Measurements from ENCODE around the gene CDH26. TPM values are rescaled to one million over a fixed set of nuclear protein-coding genes. Genes with fewer than 3 reads are reported as not detected.

The CDH26 gene
- polyA plus RNA-seq, 3 donors, result 1.3 to 3.0 (median 2.0) TPM

GRCh38 chr20:60026010-60026409, 67.8 kb downstream of the CDH26 start:
- H3K27ac Mint-ChIP-seq, result peak overlapping the region in 2 of 7 donors; percentile 27 to 70

DNA sequence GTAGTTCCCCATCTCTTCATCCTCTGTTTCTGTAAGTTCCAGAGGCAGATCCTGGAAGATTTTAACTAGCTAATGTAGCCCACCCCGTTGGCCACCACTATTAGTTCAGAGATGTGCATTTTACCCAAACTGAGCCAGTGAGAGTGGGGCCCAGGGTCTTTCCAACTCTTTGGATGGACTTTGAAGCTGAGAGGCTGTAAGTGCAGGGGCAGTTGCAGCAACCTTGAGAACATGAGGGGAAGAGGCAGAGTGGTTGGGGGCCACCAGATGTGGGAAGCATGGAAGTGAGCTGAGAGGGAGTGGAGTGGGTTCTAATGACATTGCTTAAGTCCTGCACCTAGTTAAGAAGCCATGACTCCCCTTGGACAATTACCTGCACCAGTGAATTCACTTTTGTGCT, 72.2 kb downstream of the CDH26 start:
- Mint-ChIP-seq H3K9me3 (peaks cover 3 to 16% (median 9%) of the 10 kb centered on the region in 7 donors), H3K4me1 (peaks cover 10% of the 10 kb centered on the region), H3K4me3 (no peak overlapping the region), H3K36me3 (peaks cover 1 to 2% of the 10 kb centered on the region in 2 donors), H3K27me3 (ENCODE audit: low read depth in 3 of 3) (peaks cover 0 to 4% (median 0%) of the 10 kb centered on the region in 3 donors), H3K27ac (peak overlapping the region in 2 of 7 donors; percentile 20 to 65)
- no peak for DNase-seq
- Histone ChIP-seq H3K4me1 (ENCODE audit: control insufficient read depth in 1 of 2, insufficient read depth in 2 of 2, low read length in 2 of 2) (peaks cover 3 to 8% of the 10 kb centered on the region in 2 donors), H3K9me3 (replicated peaks in 1 of 2; ENCODE audit: control insufficient read depth in 1 of 2, insufficient read depth in 1 of 2, low read length in 2 of 2) (peaks cover 5 to 9% of the 10 kb centered on the region in 2 donors), H3K27ac (ENCODE audit: low read depth in 1 of 2, low read length in 2 of 2) (no peak overlapping the region), H4K20me1 (ENCODE audit: insufficient read depth, low read length) (no peaks in the 10 kb centered on the region), H3K4me3 (replicated peaks in 1 of 3; ENCODE audit: low read depth in 2 of 3, low read length in 3 of 3) (no peak overlapping the region), H3K4me2 (replicated peaks; ENCODE audit: extremely low read depth, low read length, poor library complexity, severe bottlenecking) (no peak overlapping the region), H2AFZ (ENCODE audit: insufficient read depth, low read depth, low read length, poor library complexity, severe bottlenecking) (no peak overlapping the region), H3K9ac (ENCODE audit: insufficient read depth, low read length, poor library complexity, severe bottlenecking) (no peak overlapping the region), H3K79me2 (ENCODE audit: insufficient read depth, low read length) (no peaks in the 10 kb centered on the region), H3K36me3 (replicated peaks in 1 of 2; ENCODE audit: control insufficient read depth in 1 of 2, insufficient read depth in 2 of 2, low read length in 2 of 2) (no peaks in the 10 kb centered on the region), H3K27me3 (ENCODE audit: control insufficient read depth in 2 of 2, insufficient read depth in 2 of 2, low read length in 2 of 2) (no peaks in the 10 kb centered on the region)
- 100% methylated on average over 1 of the region's 1 CpG for WGBS (ENCODE audit: insufficient coverage)
- intact Hi-C loops (cut with micrococcal nuclease), result no loop called here
- TF ChIP-seq CTCF (IDR thresholded peaks at IDR 0.05), result no peak

More at GRCh38 chr20:60026010-60026409, 67.8 kb downstream of the CDH26 start:
- peaks cover 0 to 2% (median 0%) of the 10 kb centered on the region in 3 donors for H3K27me3 Mint-ChIP-seq (ENCODE audit: low read depth in 3 of 3)
- DNase-seq, result no peak
- H3K36me3 Mint-ChIP-seq, result peaks cover 0 to 4% of the 10 kb centered on the region in 2 donors
- Histone ChIP-seq H3K36me3 (replicated peaks in 1 of 2; ENCODE audit: control insufficient read depth in 1 of 2, insufficient read depth in 2 of 2, low read length in 2 of 2) (no peaks in the 10 kb centered on the region), H3K27ac (ENCODE audit: low read depth in 1 of 2, low read length in 2 of 2) (no peak overlapping the region), H3K9me3 (replicated peaks in 1 of 2; ENCODE audit: control insufficient read depth in 1 of 2, insufficient read depth in 1 of 2, low read length in 2 of 2) (peaks cover 0 to 11% of the 10 kb centered on the region in 2 donors), H3K9ac (ENCODE audit: insufficient read depth, low read length, poor library complexity, severe bottlenecking) (no peak overlapping the region), H2AFZ (ENCODE audit: insufficient read depth, low read depth, low read length, poor library complexity, severe bottlenecking) (no peak overlapping the region), H4K20me1 (ENCODE audit: insufficient read depth, low read length) (no peaks in the 10 kb centered on the region), H3K4me1 (ENCODE audit: control insufficient read depth in 1 of 2, insufficient read depth in 2 of 2, low read length in 2 of 2) (peaks cover 3 to 8% of the 10 kb centered on the region in 2 donors), H3K4me3 (replicated peaks in 1 of 3; ENCODE audit: low read depth in 2 of 3, low read length in 3 of 3) (no peak overlapping the region), H3K27me3 (ENCODE audit: control insufficient read depth in 2 of 2, insufficient read depth in 2 of 2, low read length in 2 of 2) (no peaks in the 10 kb centered on the region), H3K4me2 (replicated peaks; ENCODE audit: extremely low read depth, low read length, poor library complexity, severe bottlenecking) (no peak overlapping the region), H3K79me2 (ENCODE audit: insufficient read depth, low read length) (no peaks in the 10 kb centered on the region)
- intact Hi-C loops (cut with micrococcal nuclease), result no loop called here
- TF ChIP-seq CTCF (IDR thresholded peaks at IDR 0.05), result no peak
- H3K4me1 Mint-ChIP-seq, result peaks cover 13% of the 10 kb centered on the region
- WGBS (ENCODE audit: insufficient coverage), result 95% methylated on average over 2 of the region's 4 CpGs
- peaks cover 2 to 13% (median 5%) of the 10 kb centered on the region in 7 donors for H3K9me3 Mint-ChIP-seq
- peak overlapping the region in 1 of 2 donors; percentile 16 for H3K4me3 Mint-ChIP-seq
